SK-N-SH (cell line): Measurements from ENCODE around the gene CALCOCO1. TPM values are rescaled to one million over a fixed set of nuclear protein-coding genes. Genes with fewer than 3 reads are reported as not detected.

ENCODE experiments used
- CTCF ChIA-PET: fragments of 300-600, 350-600 bp; formaldehyde crosslinking; extraction: SDS; loops from one replicate; lab custom pipeline; 2021; lab: Yijun Ruan, JAX
- POLR2A ChIA-PET: fragments of 350-600 bp; sonication (Branson Sonifier 250); formaldehyde crosslinking; extraction: SDS; loops from one replicate; lab custom pipeline; 2020; ENCODE audit warnings: antibody characterized with exemption, inconsistent platforms; lab: Yijun Ruan, JAX
- DNase-seq: peaks from one replicate; pipeline ENCODE4 v3.0.0; 2012
- H2AFZ ChIP-seq: fragments of 200-600 bp; sonication (generic); 2 replicates; pipeline ENCODE4 v1.8.1; 2016; ENCODE audit warnings: antibody characterized with exemption, mild to moderate bottlenecking, low read depth
- H3F3A ChIP-seq: fragments of 200-600 bp; sonication (generic); replicated peaks from 2 replicates; pipeline ENCODE3; 2016; ENCODE audit warnings: antibody characterized with exemption, mild to moderate bottlenecking; ENCODE audit not compliant: insufficient read depth
- H3K27ac ChIP-seq, 2 experiments: fragments of 200-500 bp in 1 of 2; fragments of 200-600 bp in 1 of 2; sonication (Bioruptor generic) in 1 of 2; sonication (generic), shearing (Covaris generic) in 1 of 2; 2 replicates each; pipeline versions ENCODE4 v1.5.1 to v1.6.1; 2014 to 2016; ENCODE audit warnings: low read depth in 2 of 2, inconsistent platforms in 1 of 2, low read length in 1 of 2, mild to moderate bottlenecking in 1 of 2, mixed read lengths in 1 of 2
- H3K27me3 ChIP-seq: fragments of 200-600 bp; sonication (generic), shearing (Covaris generic); 2 replicates; pipeline ENCODE4 v1.6.1; 2016; ENCODE audit warnings: mixed run types; ENCODE audit not compliant: insufficient read depth
- H3K36me3 ChIP-seq, 2 experiments: fragments of 200-500 bp in 1 of 2; fragments of 200-600 bp in 1 of 2; sonication (Bioruptor generic) in 1 of 2; sonication (generic) in 1 of 2; replicated peaks in 1 of 2; 2 replicates each; pipeline versions ENCODE3 to v1.5.1; 2014 to 2016; ENCODE audit warnings: low read length in 1 of 2, mild to moderate bottlenecking in 1 of 2; ENCODE audit not compliant: insufficient read depth in 2 of 2, control insufficient read depth in 1 of 2
- H3K4me1 ChIP-seq, 2 experiments: fragments of 200-500 bp in 1 of 2; fragments of 200-600 bp in 1 of 2; sonication (Bioruptor generic) in 1 of 2; sonication (generic), shearing (Covaris generic) in 1 of 2; 2 replicates each; pipeline versions ENCODE4 v1.5.1 to v1.6.1; 2014 to 2016; ENCODE audit warnings: low read depth in 1 of 2, low read length in 1 of 2, mixed run types in 1 of 2; ENCODE audit not compliant: insufficient read depth in 2 of 2, control insufficient read depth in 1 of 2
- H3K4me2 ChIP-seq: fragments of 200-600 bp; sonication (generic), shearing (Covaris generic); 2 replicates; pipeline ENCODE4 v1.6.1; 2017; ENCODE audit warnings: mixed run types
- H3K4me3 ChIP-seq, 2 experiments: fragments of 200-500 bp in 1 of 2; fragments of 200-600 bp in 1 of 2; sonication (Bioruptor generic) in 1 of 2; sonication (generic), shearing (Covaris generic) in 1 of 2; 2 replicates each; pipeline versions ENCODE4 v1.5.1 to v1.8.1; 2014 to 2016; ENCODE audit warnings: low read depth in 2 of 2, inconsistent platforms in 1 of 2, low read length in 1 of 2, mild to moderate bottlenecking in 1 of 2, mixed read lengths in 1 of 2, moderate library complexity in 1 of 2
- H3K79me2 ChIP-seq: fragments of 200-600 bp; sonication (generic); 2 replicates; pipeline ENCODE4 v1.8.1; 2017; ENCODE audit warnings: mild to moderate bottlenecking; ENCODE audit not compliant: insufficient read depth
- H3K9ac ChIP-seq: fragments of 200-600 bp; sonication (generic); 2 replicates; pipeline ENCODE4 v1.6.1; 2017; ENCODE audit warnings: mixed run types
- H3K9me2 ChIP-seq: fragments of 200-600 bp; sonication (generic); 2 replicates; pipeline ENCODE4 v1.6.1; 2017; ENCODE audit warnings: mixed run types
- H3K9me3 ChIP-seq: fragments of 200-600 bp; sonication (generic); 2 replicates; pipeline ENCODE4 v1.6.1; 2017; ENCODE audit warnings: mixed run types, mild to moderate bottlenecking, moderate library complexity
- H4K20me1 ChIP-seq: fragments of 200-600 bp; sonication (generic); 2 replicates; pipeline ENCODE4 v1.6.1; 2017; ENCODE audit warnings: mild to moderate bottlenecking, mixed run types; ENCODE audit not compliant: insufficient read depth
- CHD2 ChIP-seq: fragments of 150-350 bp; IDR thresholded peaks from 2 replicates; pipeline ENCODE4 v1.6.1; 2018; ENCODE audit warnings: low read length; ENCODE audit not compliant: partially characterized antibody
- EP300 ChIP-seq, 2 experiments: IDR thresholded peaks; 2 replicates each; pipeline versions ENCODE4 v1.4.0 to v1.6.1; 2012; ENCODE audit warnings: borderline replicate concordance in 1 of 2, low read depth in 1 of 2, low read length in 1 of 2
- FOSL2 ChIP-seq: IDR thresholded peaks from 2 replicates; pipeline ENCODE4 v1.4.0; 2012; ENCODE audit warnings: low read depth, mild to moderate bottlenecking, moderate library complexity, borderline replicate concordance
- FOXM1 ChIP-seq: IDR thresholded peaks from 2 replicates; pipeline ENCODE4 v1.4.0; 2012; ENCODE audit warnings: low read depth, mild to moderate bottlenecking
- GATA2 ChIP-seq: sonication (generic); formaldehyde crosslinking; IDR thresholded peaks from 2 replicates; pipeline ENCODE4 v1.5.0; 2020; ENCODE audit warnings: mild to moderate bottlenecking, missing genetic modification reagents
- MXI1 ChIP-seq: IDR thresholded peaks from 2 replicates; pipeline ENCODE4 v1.6.1; 2012; ENCODE audit warnings: mild to moderate bottlenecking, low read depth, low read length, improper control_type of control experiment
- NRF1 ChIP-seq: IDR thresholded peaks from 2 replicates; pipeline ENCODE4 v1.6.1; 2012; ENCODE audit warnings: low read depth, mild to moderate bottlenecking, low read length
- POLR2AphosphoS5 ChIP-seq: IDR thresholded peaks from 2 replicates; pipeline ENCODE4 v1.6.1; 2012; ENCODE audit warnings: low read depth, low read length
- RAD21 ChIP-seq: IDR thresholded peaks from 2 replicates; pipeline ENCODE4 v1.6.1; 2012; ENCODE audit warnings: mild to moderate bottlenecking, low read length
- RCOR1 ChIP-seq: fragments of 150-350 bp; IDR thresholded peaks from 2 replicates; pipeline ENCODE4 v1.6.1; 2017; ENCODE audit warnings: antibody characterized with exemption, low read length
- RFX5 ChIP-seq: IDR thresholded peaks from 2 replicates; pipeline ENCODE4 v1.6.1; 2012; ENCODE audit warnings: mild to moderate bottlenecking, improper control_type of control experiment, low read length
- RXRA ChIP-seq: IDR thresholded peaks from 2 replicates; pipeline ENCODE4 v1.4.0; 2012; ENCODE audit warnings: low read depth, mild to moderate bottlenecking, borderline replicate concordance
- TCF12 ChIP-seq: IDR thresholded peaks from 2 replicates; pipeline ENCODE4 v1.4.0; 2012
- TEAD4 ChIP-seq: IDR thresholded peaks from 2 replicates; pipeline ENCODE4 v1.4.0; 2012; ENCODE audit warnings: mild to moderate bottlenecking, borderline replicate concordance; ENCODE audit not compliant: insufficient read depth
- WGBS: methylation state at CpG from one replicate; pipeline ENCODE4 v1.1.6; 2017; ENCODE audit warnings: low lambda C conversion rate; 5-methylcytosine and 5-hydroxymethylcytosine counted together
- polyA plus RNA-seq, 3 experiments: library from polyadenylated mRNA; depleted of rRNA; stranded (reverse); fragments of >200 nt; gene quantifications; 2 replicates each; pipeline ENCODE4 v1.2.3, GENCODE V29; 2012
- TF ChIP-seq, protein P1 (sequence below): IDR thresholded peaks from 2 replicates; pipeline ENCODE4 v1.4.0; 2012; ENCODE audit warnings: low read depth, borderline replicate concordance
- TF ChIP-seq, protein P2 (sequence below): IDR thresholded peaks from 2 replicates; pipeline ENCODE4 v1.4.0; 2012; ENCODE audit warnings: low read depth

The CALCOCO1 gene
- polyA plus RNA-seq, 1 of the 3 experiments (the other 2 are of a cell fraction), result 72.1 TPM

DNA sequence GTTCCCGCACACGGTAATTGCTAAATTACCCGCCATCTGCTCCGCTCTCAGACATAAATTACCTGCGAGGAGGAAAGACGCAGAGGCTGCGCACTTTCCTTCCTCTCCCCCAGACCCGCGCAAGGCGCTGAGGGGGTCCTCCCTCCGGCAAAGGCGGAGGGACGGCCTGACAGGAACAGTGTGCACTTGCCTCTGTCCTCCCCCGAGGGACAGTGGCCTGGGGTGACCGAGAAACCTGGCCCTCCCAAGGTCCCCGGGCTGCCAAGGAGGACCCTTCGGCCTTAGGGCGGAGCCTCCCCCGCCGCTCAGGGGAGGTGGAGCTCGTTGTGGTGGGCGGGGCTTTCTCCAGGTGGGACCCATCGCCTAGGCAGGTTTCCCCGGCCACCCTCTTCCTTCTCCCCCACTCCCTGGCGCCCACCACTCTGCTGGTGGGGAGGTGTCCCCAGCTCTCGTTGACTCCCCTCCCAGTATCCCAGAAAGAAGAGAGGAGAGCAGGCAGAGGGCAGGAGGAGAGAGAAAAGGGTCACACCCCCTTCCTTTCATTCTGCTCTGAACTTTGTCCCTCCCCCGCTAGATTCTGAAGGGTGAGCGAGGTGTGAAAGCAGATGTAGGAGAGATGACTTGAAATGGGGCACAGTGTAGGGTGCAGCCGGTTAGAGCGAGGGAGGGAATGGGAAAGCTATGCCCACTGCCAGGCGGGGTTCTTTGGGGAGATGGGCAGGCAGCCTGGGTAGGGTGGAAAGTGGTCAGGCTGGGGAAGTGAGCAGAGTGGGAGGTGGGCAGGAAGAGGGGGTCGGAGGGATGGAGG lies 11.4 kb upstream of the CALCOCO1 start:
- Histone ChIP-seq H3F3A (peaks cover 8% of the 10 kb centered on the region), H3K9ac (no peak overlapping the region), H3K79me2 (no peaks in the 10 kb centered on the region), H3K4me2 (no peak overlapping the region), H3K27me3 (peaks cover 80% of the 10 kb centered on the region), H3K4me3 (no peak overlapping the region), H4K20me1 (no peaks in the 10 kb centered on the region), H3K9me2 (no peaks in the 10 kb centered on the region), H3K36me3 (no peaks in the 10 kb centered on the region), H3K9me3 (no peaks in the 10 kb centered on the region), H3K4me1 (peaks cover 0 to 8% of the 10 kb centered on the region in 2 experiments; a peak in 1 of 4 replicates), H2AFZ (no peak overlapping the region), H3K27ac (no peak overlapping the region)
- ChIA-PET POLR2A (interaction anchor here (0.6 kb wide), 1 partner anchor 418 kb away, joined by 3 read pairs; no protein-coding TSS in a partner anchor), CTCF (interaction anchor here (0.9 to 19.3 kb wide), 6 partner anchors 5 to 62 kb away, joined by 3 to 760 read pairs (median 182); partner anchors contain the start of genes ATP5MC2 and CALCOCO1)
- 37% methylated on average over 23 of the region's 32 CpGs for WGBS
- peak; percentile 48 for DNase-seq
- TF ChIP-seq MXI1 (no peak), GATA2 (CRISPR knock-in tag) (no peak), FOXM1 (no peak), TEAD4 (no peak), EP300 (IDR thresholded peaks at IDR 0.05; ENCODE audit: borderline replicate concordance in 1 of 2, low read depth in 1 of 2, low read length in 1 of 2) (no peak), TCF12 (no peak), RXRA (no peak), NRF1 (no peak), RCOR1 (no peak), POLR2AphosphoS5 (no peak), RFX5 (no peak), RAD21 (no peak), FOSL2 (no peak)
- TF ChIP-seq, protein P1, sequence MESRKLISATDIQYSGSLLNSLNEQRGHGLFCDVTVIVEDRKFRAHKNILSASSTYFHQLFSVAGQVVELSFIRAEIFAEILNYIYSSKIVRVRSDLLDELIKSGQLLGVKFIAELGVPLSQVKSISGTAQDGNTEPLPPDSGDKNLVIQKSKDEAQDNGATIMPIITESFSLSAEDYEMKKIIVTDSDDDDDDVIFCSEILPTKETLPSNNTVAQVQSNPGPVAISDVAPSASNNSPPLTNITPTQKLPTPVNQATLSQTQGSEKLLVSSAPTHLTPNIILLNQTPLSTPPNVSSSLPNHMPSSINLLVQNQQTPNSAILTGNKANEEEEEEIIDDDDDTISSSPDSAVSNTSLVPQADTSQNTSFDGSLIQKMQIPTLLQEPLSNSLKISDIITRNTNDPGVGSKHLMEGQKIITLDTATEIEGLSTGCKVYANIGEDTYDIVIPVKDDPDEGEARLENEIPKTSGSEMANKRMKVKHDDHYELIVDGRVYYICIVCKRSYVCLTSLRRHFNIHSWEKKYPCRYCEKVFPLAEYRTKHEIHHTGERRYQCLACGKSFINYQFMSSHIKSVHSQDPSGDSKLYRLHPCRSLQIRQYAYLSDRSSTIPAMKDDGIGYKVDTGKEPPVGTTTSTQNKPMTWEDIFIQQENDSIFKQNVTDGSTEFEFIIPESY, result no peak
- TF ChIP-seq, protein P2, sequence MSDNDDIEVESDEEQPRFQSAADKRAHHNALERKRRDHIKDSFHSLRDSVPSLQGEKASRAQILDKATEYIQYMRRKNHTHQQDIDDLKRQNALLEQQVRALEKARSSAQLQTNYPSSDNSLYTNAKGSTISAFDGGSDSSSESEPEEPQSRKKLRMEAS, result no peak

DNA sequence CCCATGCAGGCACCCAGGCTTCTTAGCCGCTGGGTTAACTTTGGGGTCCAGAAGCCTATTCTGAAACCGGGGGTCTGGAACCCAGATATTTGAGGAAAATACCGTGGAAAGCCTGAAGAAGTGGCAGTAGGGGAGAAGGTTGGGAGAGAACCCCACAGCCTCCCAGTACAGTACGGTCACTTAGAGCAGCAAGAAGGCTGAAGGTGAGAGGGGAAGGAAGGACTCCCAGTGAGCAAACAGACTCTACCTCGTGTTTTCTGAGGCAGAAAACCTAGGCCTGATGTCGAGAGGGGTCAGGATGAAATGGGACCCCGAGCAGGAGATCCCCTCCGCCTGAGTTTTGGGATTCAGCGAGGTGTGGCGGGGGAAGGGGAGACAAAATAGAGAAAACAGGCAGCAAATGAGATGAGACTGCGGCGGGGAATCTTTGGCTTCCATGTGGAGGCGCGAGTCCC lies 10.7 kb upstream of the CALCOCO1 start:
- peaks cover 74% of the 10 kb centered on the region for H3K27me3 ChIP-seq
- H4K20me1 ChIP-seq, result no peaks in the 10 kb centered on the region
- H2AFZ ChIP-seq, result no peak overlapping the region
- no peaks in the 10 kb centered on the region for H3K9me2 ChIP-seq
- no peak for DNase-seq
- 63% methylated on average over 14 of the region's 14 CpGs for WGBS
- peaks cover 11% of the 10 kb centered on the region for H3F3A ChIP-seq
- ChIA-PET POLR2A (no interaction called here), CTCF (interaction anchor here (0.6 to 19.3 kb wide), 7 partner anchors 5 to 41 kb away, joined by 3 to 760 read pairs (median 61); partner anchors contain the start of gene CALCOCO1)
- no peak for TF ChIP-seq CHD2
- no peak for TF ChIP-seq FOSL2
- TF ChIP-seq POLR2AphosphoS5, result no peak
- no peaks in the 10 kb centered on the region for H3K36me3 ChIP-seq
- no peak overlapping the region for H3K27ac ChIP-seq
- H3K9me3 ChIP-seq, result no peaks in the 10 kb centered on the region
- H3K9ac ChIP-seq, result no peak overlapping the region
- no peak overlapping the region for H3K4me2 ChIP-seq
- peaks cover 0 to 8% of the 10 kb centered on the region in 2 experiments; a peak in 1 of 4 replicates for H3K4me1 ChIP-seq
- H3K4me3 ChIP-seq, result no peak overlapping the region
- H3K79me2 ChIP-seq, result no peaks in the 10 kb centered on the region
